Gastroesophageal sphincter (tissue), 3 donors: ENCODE data around the gene LY86.

ENCODE experiments used
- CTCF ChIP-seq, 4 experiments: fragments of 200-600 bp in 2 of 4; fragments of 450-650 bp in 2 of 4; sonication (generic) in 1 of 4; IDR thresholded peaks; one replicate each; pipeline ENCODE4 v1.5.1; 2017 to 2019; ENCODE audit warnings: antibody characterized with exemption in 4 of 4, mild to moderate bottlenecking in 2 of 4, moderate library complexity in 2 of 4
- POLR2A ChIP-seq, 2 donors: fragments of 450-650 bp; IDR thresholded peaks; one replicate each; pipeline ENCODE4 v1.6.1; 2017; ENCODE audit warnings: antibody characterized with exemption in 2 of 2, mild to moderate bottlenecking in 2 of 2, moderate library complexity in 1 of 2

GRCh38 chr6:6660339-6661045 is 72.0 kb downstream of the LY86 start:
- TF ChIP-seq POLR2A (IDR thresholded peaks at IDR 0.05): no peak
- TF ChIP-seq CTCF (IDR thresholded peaks at IDR 0.05): no peak
